Vagina (tissue), 2 donors: ENCODE measurements around the gene GP1BB.

Experiments
- POLR2A ChIP-seq, 2 donors: fragments of 450-650 bp; IDR thresholded peaks; one replicate each; pipeline ENCODE4 v1.6.1; 2017; ENCODE audit warnings: antibody characterized with exemption in 2 of 2, mild to moderate bottlenecking in 2 of 2, moderate library complexity in 2 of 2
- TF ChIP-seq, protein P1 (sequence below), 3 experiments: fragments of 450-650 bp in 2 of 3; fragments of 200-600 bp in 1 of 3; sonication (generic) in 1 of 3; IDR thresholded peaks; one replicate each; pipeline ENCODE4 v1.5.1; 2017 to 2019; ENCODE audit warnings: antibody characterized with exemption in 3 of 3, mild to moderate bottlenecking in 2 of 3, moderate library complexity in 2 of 3

DNA sequence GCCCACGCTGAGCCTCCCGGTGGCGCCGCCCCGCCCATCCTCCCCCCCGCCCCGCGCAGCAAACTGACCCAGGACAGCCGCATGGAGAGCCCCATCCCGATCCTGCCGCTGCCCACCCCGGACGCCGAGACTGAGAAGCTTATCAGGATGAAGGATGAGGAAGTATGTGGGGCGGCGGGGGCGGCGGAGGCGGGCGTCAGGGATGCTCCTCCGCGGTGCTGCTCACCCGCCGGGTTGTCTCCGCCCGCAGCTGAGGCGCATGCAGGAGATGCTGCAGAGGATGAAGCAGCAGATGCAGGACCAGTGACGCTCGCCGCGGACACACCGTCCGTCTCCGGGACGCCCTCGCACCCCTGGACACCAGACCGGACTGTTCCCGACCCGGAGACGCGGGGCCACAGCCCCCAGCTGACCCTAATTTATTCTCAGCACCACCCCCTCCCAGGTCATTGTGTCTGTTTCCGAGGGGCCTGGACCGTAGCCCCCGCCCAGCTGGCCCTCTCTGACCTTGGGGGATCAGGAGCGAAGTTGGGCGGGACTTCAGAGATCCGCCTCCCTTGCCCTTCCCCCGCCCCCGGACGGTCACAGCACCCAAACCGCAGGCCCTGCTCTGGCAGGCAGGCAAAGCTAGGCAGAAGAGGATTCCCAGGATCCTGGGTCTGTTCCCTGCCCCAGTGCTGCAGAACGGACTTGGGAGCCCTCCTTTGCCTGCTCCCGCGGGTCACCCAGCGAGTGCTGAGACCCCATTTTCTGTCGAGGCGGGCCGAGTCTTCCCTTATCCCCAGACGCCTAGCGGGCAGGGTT, 959 bp upstream of the GP1BB start:
- TF ChIP-seq, protein P1, sequence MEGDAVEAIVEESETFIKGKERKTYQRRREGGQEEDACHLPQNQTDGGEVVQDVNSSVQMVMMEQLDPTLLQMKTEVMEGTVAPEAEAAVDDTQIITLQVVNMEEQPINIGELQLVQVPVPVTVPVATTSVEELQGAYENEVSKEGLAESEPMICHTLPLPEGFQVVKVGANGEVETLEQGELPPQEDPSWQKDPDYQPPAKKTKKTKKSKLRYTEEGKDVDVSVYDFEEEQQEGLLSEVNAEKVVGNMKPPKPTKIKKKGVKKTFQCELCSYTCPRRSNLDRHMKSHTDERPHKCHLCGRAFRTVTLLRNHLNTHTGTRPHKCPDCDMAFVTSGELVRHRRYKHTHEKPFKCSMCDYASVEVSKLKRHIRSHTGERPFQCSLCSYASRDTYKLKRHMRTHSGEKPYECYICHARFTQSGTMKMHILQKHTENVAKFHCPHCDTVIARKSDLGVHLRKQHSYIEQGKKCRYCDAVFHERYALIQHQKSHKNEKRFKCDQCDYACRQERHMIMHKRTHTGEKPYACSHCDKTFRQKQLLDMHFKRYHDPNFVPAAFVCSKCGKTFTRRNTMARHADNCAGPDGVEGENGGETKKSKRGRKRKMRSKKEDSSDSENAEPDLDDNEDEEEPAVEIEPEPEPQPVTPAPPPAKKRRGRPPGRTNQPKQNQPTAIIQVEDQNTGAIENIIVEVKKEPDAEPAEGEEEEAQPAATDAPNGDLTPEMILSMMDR (IDR thresholded peaks at IDR 0.05), result no peak
- TF ChIP-seq POLR2A (IDR thresholded peaks at IDR 0.05), result no peak
